CD14-positive monocyte (primary cell): ENCODE results near the gene RAB40C. TPM values are rescaled to one million over a fixed set of nuclear protein-coding genes. Genes with fewer than 3 reads are reported as not detected.

Source experiments
- DNase-seq, 3 donors: peaks; one replicate each; pipeline ENCODE4 v3.0.0-alpha.2; 2011 to 2022
- H2AFZ ChIP-seq: 2 replicates; pipeline ENCODE4 v1.6.0; 2012; ENCODE audit warnings: mild to moderate bottlenecking, low read depth, low read length, inconsistent platforms; ENCODE audit not compliant: insufficient read depth, poor library complexity, severe bottlenecking
- H3K27ac ChIP-seq, 2 donors: 1 replicate in 1 of 2; 2 replicates in 1 of 2; pipeline ENCODE4 v1.5.1; 2012 to 2013; ENCODE audit warnings: low read length in 2 of 2, control low read depth in 1 of 2, inconsistent platforms in 1 of 2, low read depth in 1 of 2, mild to moderate bottlenecking in 1 of 2
- H3K27me3 ChIP-seq, 2 donors: one replicate each; pipeline versions ENCODE4 v1.6.0 to v1.6.1; 2011 to 2013; ENCODE audit warnings: low read length in 2 of 2; ENCODE audit not compliant: control insufficient read depth in 2 of 2, insufficient read depth in 2 of 2
- H3K36me3 ChIP-seq, 2 donors: replicated peaks in 1 of 2; 1 replicate in 1 of 2; 2 replicates in 1 of 2; pipeline versions ENCODE4 v1.5.1 to v1.6.1; 2012 to 2013; ENCODE audit warnings: low read length in 2 of 2, control low read depth in 1 of 2, inconsistent platforms in 1 of 2, mild to moderate bottlenecking in 1 of 2; ENCODE audit not compliant: insufficient read depth in 2 of 2, control insufficient read depth in 1 of 2
- H3K4me1 ChIP-seq, 2 donors: 1 replicate in 1 of 2; 2 replicates in 1 of 2; pipeline versions ENCODE4 v1.5.1 to v1.6.1; 2012 to 2013; ENCODE audit warnings: low read length in 2 of 2, control low read depth in 1 of 2, inconsistent platforms in 1 of 2, mild to moderate bottlenecking in 1 of 2, moderate library complexity in 1 of 2; ENCODE audit not compliant: insufficient read depth in 2 of 2, control insufficient read depth in 1 of 2
- H3K4me2 ChIP-seq: replicated peaks from 2 replicates; pipeline ENCODE3; 2012; ENCODE audit warnings: low read length, moderate library complexity, mild to moderate bottlenecking; ENCODE audit not compliant: poor library complexity, severe bottlenecking; ENCODE audit errors: extremely low read depth
- H3K4me3 ChIP-seq, 3 experiments: fragments of 200-600 bp in 1 of 3; sonication (generic) in 1 of 3; replicated peaks in 1 of 3; 1 replicate in 2 of 3; 2 replicates in 1 of 3; pipeline ENCODE4 v1.5.1; 2011 to 2013; ENCODE audit warnings: low read length in 3 of 3, mild to moderate bottlenecking in 3 of 3, control low read depth in 2 of 3, low read depth in 2 of 3, inconsistent platforms in 1 of 3, moderate library complexity in 1 of 3
- H3K79me2 ChIP-seq: 2 replicates; pipeline ENCODE4 v1.6.0; 2012; ENCODE audit warnings: mild to moderate bottlenecking, control low read depth, inconsistent platforms, low read length, moderate library complexity; ENCODE audit not compliant: insufficient read depth
- H3K9ac ChIP-seq: 2 replicates; pipeline ENCODE4 v1.6.0; 2017; ENCODE audit warnings: low read length, mild to moderate bottlenecking; ENCODE audit not compliant: insufficient read depth, poor library complexity, severe bottlenecking
- H3K9me3 ChIP-seq, 2 donors: replicated peaks in 1 of 2; 1 replicate in 1 of 2; 2 replicates in 1 of 2; pipeline versions ENCODE4 v1.5.1 to v1.6.1; 2012 to 2013; ENCODE audit warnings: low read length in 2 of 2, control low read depth in 1 of 2; ENCODE audit not compliant: control insufficient read depth in 1 of 2, insufficient read depth in 1 of 2
- H4K20me1 ChIP-seq: 2 replicates; pipeline ENCODE4 v1.6.0; 2012; ENCODE audit warnings: mild to moderate bottlenecking, low read length, control low read depth, moderate library complexity; ENCODE audit not compliant: insufficient read depth
- H3K27ac Mint-ChIP-seq, 7 donors: one replicate each; pipeline ENCODE4 v1.8.0; 2020; ENCODE audit warnings: mild to moderate bottlenecking in 7 of 7, mixed read lengths in 7 of 7, moderate library complexity in 6 of 7, inconsistent platforms in 2 of 7
- H3K27me3 Mint-ChIP-seq, 3 donors: one replicate each; pipeline ENCODE4 v1.8.0; 2021 to 2022; ENCODE audit warnings: low read depth in 3 of 3, mild to moderate bottlenecking in 3 of 3, mixed read lengths in 3 of 3, moderate library complexity in 3 of 3, inconsistent platforms in 1 of 3
- H3K36me3 Mint-ChIP-seq, 2 donors: one replicate each; pipeline ENCODE4 v1.8.0; 2020; ENCODE audit warnings: mixed read lengths in 2 of 2, inconsistent platforms in 1 of 2, mild to moderate bottlenecking in 1 of 2
- H3K4me1 Mint-ChIP-seq: one replicate; pipeline ENCODE4 v1.8.0; 2020; ENCODE audit warnings: mild to moderate bottlenecking, mixed read lengths
- H3K4me3 Mint-ChIP-seq, 2 donors: one replicate each; pipeline ENCODE4 v1.8.0; 2020; ENCODE audit warnings: mild to moderate bottlenecking in 2 of 2, mixed read lengths in 2 of 2, moderate library complexity in 1 of 2
- H3K9me3 Mint-ChIP-seq, 7 donors: one replicate each; pipeline ENCODE4 v1.8.0; 2020 to 2022; ENCODE audit warnings: mixed read lengths in 7 of 7, mild to moderate bottlenecking in 6 of 7, moderate library complexity in 6 of 7, inconsistent platforms in 2 of 7
- CTCF ChIP-seq: fragments of 200-600 bp; IDR thresholded peaks from one replicate; pipeline ENCODE4 v1.8.0; 2022; ENCODE audit warnings: antibody characterized with exemption, mild to moderate bottlenecking
- WGBS: methylation state at CpG from one replicate; pipeline ENCODE4 v1.1.5; 2013; ENCODE audit warnings: missing lambda C conversion rate; ENCODE audit not compliant: insufficient coverage; 5-methylcytosine and 5-hydroxymethylcytosine counted together
- intact Hi-C, 2 donors: fragments of 100-400 bp; cut with micrococcal nuclease; formaldehyde crosslinking; loops; one replicate each; pipeline versions ENCODE4 v1.15.0 to v1.15.1; 2023
- polyA plus RNA-seq, 3 donors: library from polyadenylated mRNA; depleted of rRNA in 1 of 3; unstranded in 2 of 3; stranded (reverse) in 1 of 3; fragments of 300-500 nt in 2 of 3; fragments of >200 nt in 1 of 3; fragmentation: Illumina TruSeq in 2 of 3; gene quantifications; 1 replicate in 2 of 3; 2 replicates in 1 of 3; pipeline ENCODE4 v1.2.3, GENCODE V29; 2012 to 2021

RAB40C gene
- polyA plus RNA-seq, 3 donors, result 10.0 to 22.6 (median 10.9) TPM

GRCh38 chr16:565419-566330 is 24.2 kb upstream of the RAB40C start:
- DNase-seq, result no peak
- H3K79me2 ChIP-seq, result peaks cover 2% of the 10 kb centered on the region
- Mint-ChIP-seq H3K4me1 (peaks cover 21% of the 10 kb centered on the region), H3K27ac (no peak overlapping the region), H3K36me3 (no peaks in the 10 kb centered on the region), H3K27me3 (peaks cover 11 to 19% (median 19%) of the 10 kb centered on the region in 3 donors), H3K9me3 (peaks cover 0 to 2% (median 1%) of the 10 kb centered on the region in 7 donors), H3K4me3 (no peak overlapping the region)
- TF ChIP-seq CTCF, result no peak
- H3K4me3 ChIP-seq, result no peak overlapping the region
- no peaks in the 10 kb centered on the region for H4K20me1 ChIP-seq
- intact Hi-C loops, result no loop called here
- H3K9ac ChIP-seq, result no peak overlapping the region
- H3K36me3 ChIP-seq, result no peaks in the 10 kb centered on the region
- 89% methylated on average over 30 of the region's 35 CpGs for WGBS
- no peak overlapping the region for H3K27ac ChIP-seq
- no peaks in the 10 kb centered on the region for H3K9me3 ChIP-seq
- H3K4me1 ChIP-seq, result peaks cover 23 to 33% of the 10 kb centered on the region in 2 donors
- no peak overlapping the region for H3K4me2 ChIP-seq
- H2AFZ ChIP-seq, result peak overlapping the region; percentile 75
- peaks cover 5 to 12% of the 10 kb centered on the region in 2 donors for H3K27me3 ChIP-seq

GRCh38 chr16:566475-567372 is 23.1 kb upstream of the RAB40C start, which contains the start of gene NHLRC4:
Gene NHLRC4 (plus strand): TSS chr16:567005. CDS start chr16:568048, 1,043 bp downstream.
- Histone ChIP-seq H3K4me1 (peaks cover 28 to 41% of the 10 kb centered on the region in 2 donors), H3K4me2 (peak within 1 kb of the TSS; percentile 79), H3K27me3 (peaks cover 0 to 2% of the 10 kb centered on the region in 2 donors), H3K79me2 (peaks cover 8% of the 10 kb centered on the region), H2AFZ (peak within 1 kb of the TSS; percentile 75), H4K20me1 (no peaks in the 10 kb centered on the region), H3K27ac (peak within 1 kb of the TSS in 1 of 2 donors; percentile 41), H3K9ac (peak within 1 kb of the TSS; percentile 32), H3K4me3 (peak within 1 kb of the TSS in 2 of 3 experiments; percentile 35 to 69), H3K36me3 (no peaks in the 10 kb centered on the region), H3K9me3 (no peaks in the 10 kb centered on the region)
- peaks cover 32% of the 10 kb centered on the region for H3K4me1 Mint-ChIP-seq
- no peak within 1 kb of the TSS for H3K27ac Mint-ChIP-seq
- peaks cover 0 to 2% (median 0%) of the 10 kb centered on the region in 7 donors for H3K9me3 Mint-ChIP-seq
- TF ChIP-seq CTCF, result no peak
- peak in 2 of 3 donors; percentile 23 to 26 for DNase-seq
- peak within 1 kb of the TSS; percentile 52 to 63 for H3K4me3 Mint-ChIP-seq
- H3K36me3 Mint-ChIP-seq, result peaks cover 0 to under 1% of the 10 kb centered on the region in 2 donors
- intact Hi-C loops, result no loop called here
- WGBS, result 38% methylated on average over 19 of the region's 26 CpGs
- H3K27me3 Mint-ChIP-seq, result peaks cover 8 to 19% (median 9%) of the 10 kb centered on the region in 3 donors
